Caco-2 (cell line): ENCODE measurements around the gene RPP30. TPM values are rescaled to one million over a fixed set of nuclear protein-coding genes. Genes with fewer than 3 reads are reported as not detected.
A peak's percentile ranks its signal among the peaks of the same experiment; 100 is the strongest.

Experiments
- BruUV-seq: library from RNA; stranded (reverse); fragments of 400-500 nt; replicated peaks from 2 replicates; lab custom pipeline; 2021; lab: Mats Ljungman, UMichigan
- CTCF ChIA-PET: fragments of 300-600 bp; sonication (Branson Sonifier 250); formaldehyde crosslinking; loops from one replicate; lab custom pipeline; 2022; ENCODE audit warnings: antibody characterized with exemption; lab: Charles Lee
- POLR2A ChIA-PET: fragments of 300-600 bp; sonication (Branson Sonifier 250); formaldehyde crosslinking; loops from one replicate; lab custom pipeline; 2022; ENCODE audit warnings: antibody characterized with exemption; lab: Charles Lee
- DNase-seq, 2 experiments: peaks; one replicate each; pipeline versions ENCODE4 v3.0.0 to v3.0.0-alpha.2; 2020 to 2022
- H3K27me3 ChIP-seq: replicated peaks from 2 replicates; pipeline ENCODE4 v1.6.0; 2011; ENCODE audit warnings: low read length; ENCODE audit not compliant: control insufficient read depth, insufficient read depth
- H3K36me3 ChIP-seq: 2 replicates; pipeline ENCODE4 v1.5.1; 2011; ENCODE audit warnings: low read length; ENCODE audit not compliant: control insufficient read depth, insufficient read depth
- H3K4me1 ChIP-seq: fragments of 250-450 bp; sonication (Bioruptor Pico); 2 replicates; pipeline ENCODE4 v1.5.1; 2020; ENCODE audit warnings: mild to moderate bottlenecking
- H3K4me3 ChIP-seq: 2 replicates; pipeline ENCODE4 v1.5.1; 2011; ENCODE audit warnings: low read depth, mild to moderate bottlenecking, control low read depth, low read length
- H3K9me3 ChIP-seq: fragments of 250-450 bp; sonication (Bioruptor Pico); 2 replicates; pipeline ENCODE4 v1.5.1; 2020; ENCODE audit warnings: mild to moderate bottlenecking, moderate library complexity
- H3K27ac Mint-ChIP-seq: one replicate; pipeline ENCODE4 v1.8.0; 2022; ENCODE audit warnings: mixed read lengths; ENCODE audit not compliant: unreplicated experiment
- H3K27me3 Mint-ChIP-seq: one replicate; pipeline ENCODE4 v1.8.0; 2022; ENCODE audit warnings: mixed read lengths; ENCODE audit not compliant: insufficient read depth, unreplicated experiment
- H3K36me3 Mint-ChIP-seq: one replicate; pipeline ENCODE4 v1.8.0; 2022; ENCODE audit warnings: mild to moderate bottlenecking, mixed read lengths; ENCODE audit not compliant: insufficient read depth, unreplicated experiment
- H3K4me1 Mint-ChIP-seq: one replicate; pipeline ENCODE4 v1.8.0; 2022; ENCODE audit warnings: low read depth, mixed read lengths; ENCODE audit not compliant: unreplicated experiment
- H3K4me3 Mint-ChIP-seq: one replicate; pipeline ENCODE4 v1.8.0; 2022; ENCODE audit warnings: mild to moderate bottlenecking, moderate library complexity, mixed read lengths; ENCODE audit not compliant: unreplicated experiment
- H3K9me3 Mint-ChIP-seq: one replicate; pipeline ENCODE4 v1.8.0; 2022; ENCODE audit warnings: mixed read lengths; ENCODE audit not compliant: unreplicated experiment
- intact Hi-C: fragments of 100-400 bp; cut with micrococcal nuclease; formaldehyde crosslinking; loops from one replicate; pipeline ENCODE4 v1.10.0; 2022; ENCODE audit not compliant: unreplicated experiment
- total RNA-seq: library from RNA; stranded (reverse); gene quantifications from 2 replicates; pipeline ENCODE4 v1.2.3, GENCODE V29; 2022
- TF ChIP-seq, protein P1 (sequence below), 2 experiments: fragments of 200-600 bp in 1 of 2; IDR thresholded peaks; 1 replicate in 1 of 2; 2 replicates in 1 of 2; pipeline versions ENCODE4 v1.5.1 to v1.8.0; 2011 to 2022; ENCODE audit warnings: antibody characterized with exemption in 1 of 2, control low read depth in 1 of 2, inconsistent platforms in 1 of 2, low read depth in 1 of 2, low read length in 1 of 2, mild to moderate bottlenecking in 1 of 2, moderate library complexity in 1 of 2; ENCODE audit not compliant: insufficient read depth in 1 of 2, severe bottlenecking in 1 of 2, unreplicated experiment in 1 of 2

The RPP30 gene
- total RNA-seq, 1 experiment from 2014 or later, result 67.6 TPM

DNA sequence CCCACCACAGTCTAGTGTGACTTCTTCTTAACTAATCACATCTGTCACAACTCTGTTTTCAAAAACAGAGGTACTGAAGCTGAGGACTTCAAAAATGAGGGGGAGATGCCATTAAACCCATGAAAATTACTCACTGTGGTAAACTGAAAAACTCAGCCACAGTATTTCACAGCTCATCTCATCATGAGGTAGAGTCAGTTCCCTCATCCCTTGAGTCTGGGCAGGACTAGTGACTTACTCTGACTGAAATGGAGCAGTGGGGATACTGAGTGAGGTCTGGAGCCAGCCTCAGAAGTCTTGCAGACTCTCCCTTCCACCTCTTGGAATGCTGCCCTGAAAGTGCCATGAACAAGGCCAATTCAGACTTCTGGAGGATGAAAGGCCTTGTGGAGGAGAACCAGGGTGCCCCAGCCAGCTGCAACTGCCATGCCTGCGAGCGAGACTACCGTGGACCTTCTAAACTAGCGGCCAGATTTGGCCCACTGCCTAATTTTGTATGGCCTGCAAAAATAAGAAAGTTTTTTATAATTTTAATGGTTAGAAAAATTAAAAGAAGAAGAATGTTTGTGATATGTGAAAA is 73.8 kb downstream of the RPP30 start:
- Histone ChIP-seq H3K4me3 (no peak overlapping the region), H3K9me3 (no peaks in the 10 kb centered on the region), H3K4me1 (peaks cover 14% of the 10 kb centered on the region), H3K36me3 (no peaks in the 10 kb centered on the region), H3K27me3 (no peaks in the 10 kb centered on the region)
- peaks cover 19% of the 10 kb centered on the region for H3K9me3 Mint-ChIP-seq
- no peaks in the 10 kb centered on the region for H3K36me3 Mint-ChIP-seq
- DNase-seq, result no peak
- no TSS peak for BruUV-seq
- H3K4me1 Mint-ChIP-seq, result peaks cover 8% of the 10 kb centered on the region
- POLR2A ChIA-PET, result no interaction called here
- TF ChIP-seq, protein P1, sequence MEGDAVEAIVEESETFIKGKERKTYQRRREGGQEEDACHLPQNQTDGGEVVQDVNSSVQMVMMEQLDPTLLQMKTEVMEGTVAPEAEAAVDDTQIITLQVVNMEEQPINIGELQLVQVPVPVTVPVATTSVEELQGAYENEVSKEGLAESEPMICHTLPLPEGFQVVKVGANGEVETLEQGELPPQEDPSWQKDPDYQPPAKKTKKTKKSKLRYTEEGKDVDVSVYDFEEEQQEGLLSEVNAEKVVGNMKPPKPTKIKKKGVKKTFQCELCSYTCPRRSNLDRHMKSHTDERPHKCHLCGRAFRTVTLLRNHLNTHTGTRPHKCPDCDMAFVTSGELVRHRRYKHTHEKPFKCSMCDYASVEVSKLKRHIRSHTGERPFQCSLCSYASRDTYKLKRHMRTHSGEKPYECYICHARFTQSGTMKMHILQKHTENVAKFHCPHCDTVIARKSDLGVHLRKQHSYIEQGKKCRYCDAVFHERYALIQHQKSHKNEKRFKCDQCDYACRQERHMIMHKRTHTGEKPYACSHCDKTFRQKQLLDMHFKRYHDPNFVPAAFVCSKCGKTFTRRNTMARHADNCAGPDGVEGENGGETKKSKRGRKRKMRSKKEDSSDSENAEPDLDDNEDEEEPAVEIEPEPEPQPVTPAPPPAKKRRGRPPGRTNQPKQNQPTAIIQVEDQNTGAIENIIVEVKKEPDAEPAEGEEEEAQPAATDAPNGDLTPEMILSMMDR (IDR thresholded peaks at IDR 0.05; ENCODE audit: insufficient read depth in 1 of 2, low read depth in 1 of 2, low read length in 1 of 2, severe bottlenecking in 1 of 2, unreplicated experiment in 1 of 2), result no peak
- H3K4me3 Mint-ChIP-seq, result no peak overlapping the region
- no peak overlapping the region for H3K27ac Mint-ChIP-seq
- CTCF ChIA-PET, result no interaction called here
- H3K27me3 Mint-ChIP-seq, result no peaks in the 10 kb centered on the region
- intact Hi-C loops, result no loop called here

GRCh38 chr10:90947030-90947960 is 75.5 kb downstream of the RPP30 start:
- H3K9me3 ChIP-seq, result no peaks in the 10 kb centered on the region
- no peaks in the 10 kb centered on the region for H3K36me3 ChIP-seq
- peak in 1 of 2 experiments; percentile 21 for DNase-seq
- H3K27me3 ChIP-seq, result no peaks in the 10 kb centered on the region
- no TSS peak for BruUV-seq
- TF ChIP-seq, protein P1 (IDR thresholded peaks at IDR 0.05; ENCODE audit: insufficient read depth in 1 of 2, low read depth in 1 of 2, low read length in 1 of 2, severe bottlenecking in 1 of 2, unreplicated experiment in 1 of 2), result no peak
- peaks cover 14% of the 10 kb centered on the region for H3K4me1 ChIP-seq
- CTCF ChIA-PET, result no interaction called here
- Mint-ChIP-seq H3K27me3 (no peaks in the 10 kb centered on the region), H3K4me3 (no peak overlapping the region), H3K4me1 (peaks cover 8% of the 10 kb centered on the region), H3K9me3 (peaks cover 25% of the 10 kb centered on the region), H3K36me3 (no peaks in the 10 kb centered on the region), H3K27ac (no peak overlapping the region)
- intact Hi-C loops, result no loop called here
- no peak overlapping the region for H3K4me3 ChIP-seq
- POLR2A ChIA-PET, result interaction anchor here (0.9 kb wide), 1 partner anchor 27 kb away, joined by 4 read pairs; the partner anchor contains the start of gene ANKRD1

Other genes with a start within 250 kb of the RPP30 start
- gene HTR7, start 13.9 kb upstream of the RPP30 start, total RNA-seq, result not detected in 2 replicates
- gene ANKRD1, start 49.1 kb downstream of the RPP30 start, total RNA-seq, result 75.7 and 97.4 TPM in 2 replicates